ENCODE data around the gene RELN. TPM values are rescaled to one million over a fixed set of nuclear protein-coding genes. Genes with fewer than 3 reads are reported as not detected.

RELN gene
- total RNA-seq, 4 donors from 2014 or later, result 1.0 to 3.5 (median 1.3) TPM

GRCh38 chr7:104032486-104032885, 43.0 kb upstream of the RELN start:
- no peak for TF ChIP-seq POLR2A (IDR thresholded peaks at IDR 0.05)
- TF ChIP-seq CTCF (IDR thresholded peaks at IDR 0.05), result no peak

GRCh38 chr7:104029765-104030164, 40.3 kb upstream of the RELN start:
- no peak overlapping the region for H3K4me3 ChIP-seq (ENCODE audit: low read depth, poor library complexity, severe bottlenecking)
- no peak for DNase-seq (ENCODE audit: low spot score in 2 of 2)
- TF ChIP-seq CTCF (IDR thresholded peaks at IDR 0.05), result no peak
- TF ChIP-seq POLR2A (IDR thresholded peaks at IDR 0.05), result no peak
- WGBS, 2 donors, result 79 to 82% methylated on average over 2 of the region's 2 CpGs
- intact Hi-C loops (cut with DNase I; ENCODE audit: low total_unique reads), result no loop called here

More at GRCh38 chr7:104032486-104032885, 43.0 kb upstream of the RELN start:
- no peak overlapping the region for H3K4me3 ChIP-seq (ENCODE audit: low read depth, poor library complexity, severe bottlenecking)
- intact Hi-C loops (cut with DNase I; ENCODE audit: low total_unique reads), result no loop called here
- WGBS, 2 donors, result 72 to 79% methylated on average over 5 of the region's 5 CpGs
- DNase-seq (ENCODE audit: low spot score in 2 of 2), result no peak

GRCh38 chr7:104024632-104025031, 35.2 kb upstream of the RELN start:
- no peak overlapping the region for H3K4me3 ChIP-seq (ENCODE audit: low read depth, poor library complexity, severe bottlenecking)
- 61 to 74% methylated on average over 2 of the region's 2 CpGs for WGBS, 2 donors
- intact Hi-C loops (cut with DNase I; ENCODE audit: low total_unique reads), result no loop called here
- no peak for DNase-seq (ENCODE audit: low spot score in 2 of 2)
- TF ChIP-seq CTCF (IDR thresholded peaks at IDR 0.05) (no peak), POLR2A (IDR thresholded peaks at IDR 0.05) (no peak)

- no peak overlapping the region for H3K4me3 ChIP-seq (ENCODE audit: low read depth, poor library complexity, severe bottlenecking)
- TF ChIP-seq CTCF (IDR thresholded peaks at IDR 0.05), result no peak
- TF ChIP-seq POLR2A (IDR thresholded peaks at IDR 0.05), result no peak
- 87 to 93% methylated on average over 3 of the region's 3 CpGs for WGBS, 2 donors
- intact Hi-C loops (cut with DNase I; ENCODE audit: low total_unique reads), result no loop called here
- DNase-seq (ENCODE audit: low spot score in 2 of 2), result no peak
Observed at GRCh38 chr7:104023100-104023499, 33.6 kb upstream of the RELN start.

GRCh38 chr7:104018425-104018824, 29.0 kb upstream of the RELN start:
- TF ChIP-seq CTCF (IDR thresholded peaks at IDR 0.05) (no peak), POLR2A (IDR thresholded peaks at IDR 0.05) (no peak)
- DNase-seq (ENCODE audit: low spot score in 2 of 2), result no peak
- WGBS, 2 donors, result 86 to 90% methylated on average over 1 of the region's 1 CpG
- intact Hi-C loops (cut with DNase I; ENCODE audit: low total_unique reads), result no loop called here
- H3K4me3 ChIP-seq (ENCODE audit: low read depth, poor library complexity, severe bottlenecking), result no peak overlapping the region

- no peak for DNase-seq (ENCODE audit: low spot score in 2 of 2)
- intact Hi-C loops (cut with DNase I; ENCODE audit: low total_unique reads), result no loop called here
- TF ChIP-seq POLR2A (IDR thresholded peaks at IDR 0.05) (no peak), CTCF (IDR thresholded peaks at IDR 0.05) (no peak)
- 60 to 65% methylated on average over 2 of the region's 2 CpGs for WGBS, 2 donors
- no peak overlapping the region for H3K4me3 ChIP-seq (ENCODE audit: low read depth, poor library complexity, severe bottlenecking)
Observed at GRCh38 chr7:104017001-104017400, 27.5 kb upstream of the RELN start.

All from lower leg skin (tissue), 4 donors.